GM13977 (cell line): ENCODE results near the gene CCDC9.

Experiments
- DNase-seq: peaks from one replicate; pipeline ENCODE4 v3.0.0; 2012; ENCODE audit warnings: low spot score
- CTCF ChIP-seq: IDR thresholded peaks from 2 replicates; pipeline ENCODE4 v1.5.1; 2012; ENCODE audit warnings: mild to moderate bottlenecking, control low read depth; ENCODE audit not compliant: insufficient read depth; ENCODE audit errors: extremely low read depth, missing control alignments
- in situ Hi-C: fragments of 300-500 bp; cut with MboI; formaldehyde crosslinking; loops from one replicate; pipeline ENCODE4 v1.12.0; 2022; ENCODE audit warnings: low sequenced_read_pairs, low pct_unique_long_range_greater_than_20kb, mixed read lengths, inconsistent platforms; ENCODE audit not compliant: unreplicated experiment

CCDC9 gene

GRCh38 chr19:47264629-47265028, 8.3 kb downstream of the CCDC9 start:
- TF ChIP-seq CTCF = no peak
- no peak for DNase-seq
- in situ Hi-C loops = no loop called here

GRCh38 chr19:47266401-47266941, 10.1 kb downstream of the CCDC9 start:
- in situ Hi-C loops = no loop called here
- TF ChIP-seq CTCF = no peak
- DNase-seq = no peak

GRCh38 chr19:47267350-47267759, 11.0 kb downstream of the CCDC9 start:
- no peak for DNase-seq
- no peak for TF ChIP-seq CTCF
- in situ Hi-C loops = no loop called here

- no peak for TF ChIP-seq CTCF
- no peak for DNase-seq
- in situ Hi-C loops = no loop called here
Observed at GRCh38 chr19:47268028-47268427, 11.7 kb downstream of the CCDC9 start.

- in situ Hi-C loops = no loop called here
- no peak for DNase-seq
- TF ChIP-seq CTCF = no peak
Observed at GRCh38 chr19:47269596-47269995, 13.3 kb downstream of the CCDC9 start.

- DNase-seq = no peak
- no peak for TF ChIP-seq CTCF
- in situ Hi-C loops = no loop called here
Observed at GRCh38 chr19:47270408-47270807, 14.1 kb downstream of the CCDC9 start.

- TF ChIP-seq CTCF = no peak
- in situ Hi-C loops = no loop called here
- DNase-seq = no peak
Observed at GRCh38 chr19:47271949-47272348, 15.6 kb downstream of the CCDC9 start.
